ENCODE results near the gene GDPD5. TPM values are rescaled to one million over a fixed set of nuclear protein-coding genes. Genes with fewer than 3 reads are reported as not detected.

GDPD5 gene
- total and polyA plus RNA-seq, 10 of the 15 experiments (the other 5 are each of a cell fraction or from before 2014, with no cell fraction given), result 0.10 to 30.0 (median 6.7) TPM

DNA sequence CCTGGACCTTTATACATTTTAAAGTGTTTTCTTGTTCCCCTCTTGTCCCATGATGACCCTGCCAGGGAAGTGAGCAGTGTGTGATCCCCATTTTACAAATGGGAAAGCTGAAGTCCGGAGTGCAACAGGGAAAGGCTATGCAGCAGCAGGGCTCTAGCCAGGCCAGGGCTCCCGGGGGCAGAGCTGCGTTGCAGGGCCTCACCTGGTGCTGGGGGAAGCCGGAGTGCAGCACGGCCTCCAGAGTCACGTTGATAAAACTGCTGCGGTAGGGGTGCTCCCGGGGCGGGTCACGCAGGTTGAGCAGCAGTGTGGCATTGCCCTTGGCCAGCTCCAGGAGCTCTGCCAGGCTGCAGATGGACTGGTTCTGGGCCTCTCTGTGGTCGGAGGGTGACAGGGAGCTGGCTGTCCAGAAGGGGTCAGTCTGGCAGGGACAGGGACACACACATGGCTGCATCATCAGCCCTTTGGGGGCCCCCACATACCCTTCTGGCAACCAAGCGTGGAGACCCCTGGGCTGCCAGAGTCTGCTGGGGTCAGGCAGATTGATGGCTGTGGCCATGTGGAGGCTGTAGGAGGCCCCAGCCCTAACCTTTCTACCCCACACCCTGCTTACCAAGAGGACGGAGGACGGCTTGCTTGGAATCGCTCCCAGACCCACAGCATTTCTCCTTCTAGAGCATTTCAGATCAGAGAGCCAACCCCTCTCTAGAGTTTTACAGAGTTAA, 83.4 kb downstream of the GDPD5 start (continued):
- no peak for TF ChIP-seq MXI1 (IDR thresholded peaks at IDR 0.05; ENCODE audit: low read depth, low read length)

DNA sequence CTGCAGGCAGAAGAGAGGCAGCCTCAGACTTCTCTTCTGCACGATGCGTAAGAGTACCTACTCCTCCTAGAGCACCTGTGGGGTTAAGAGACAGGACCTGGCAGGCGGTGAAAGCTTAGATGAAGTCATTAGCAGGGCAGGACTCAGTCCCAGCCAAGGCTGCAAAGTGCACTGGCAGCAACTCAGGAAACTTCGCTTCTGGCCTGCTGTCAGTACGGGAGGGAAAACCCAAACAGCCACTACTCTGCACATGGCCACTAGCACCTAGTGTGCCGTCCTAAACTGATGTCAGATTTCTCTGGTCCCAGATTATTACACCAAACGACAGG, 84.0 kb downstream of the GDPD5 start:
- WGBS (ENCODE audit: insufficient coverage, insufficient replicate concordance, low lambda C conversion rate, missing lambda C conversion rate), result 48% methylated on average over 7 of the region's 7 CpGs
- POLR2A ChIA-PET, result no interaction called here
- no peak overlapping the region for H3K9ac ChIP-seq (ENCODE audit: control insufficient read depth, insufficient read depth, low read length)
- no peak overlapping the region for H2AFZ ChIP-seq (ENCODE audit: control insufficient read depth, low read depth, low read length)
- no peaks in the 10 kb centered on the region; a peak in 1 of 4 replicates for H3K36me3 ChIP-seq (ENCODE audit: control insufficient read depth in 2 of 2, insufficient read depth in 2 of 2, low read length in 1 of 2)
- FAIRE-seq, result no peak
- H3K27ac ChIP-seq (ENCODE audit: control insufficient read depth, insufficient read depth), result no peak overlapping the region
- in situ Hi-C loops (cut with MboI) (no loop called here), intact Hi-C loops (cut with micrococcal nuclease; ENCODE audit: unreplicated experiment) (loop anchor here (10.0 kb wide), 1 partner anchor 263 kb away; no protein-coding TSS in a partner anchor)
- no TSS peak for BruUV-seq (replicated peaks)
- RAD21 ChIA-PET (ENCODE audit: unreplicated experiment), result no interaction called here
- no peaks in the 10 kb centered on the region; a peak in 1 of 4 replicates for H3K27me3 ChIP-seq (replicated peaks in 1 of 2; ENCODE audit: control insufficient read depth in 2 of 2, insufficient read depth in 2 of 2, low read length in 1 of 2)
- no peak overlapping the region for H3K4me2 ChIP-seq (ENCODE audit: control insufficient read depth, insufficient read depth)
- no peak for DNase-seq (ENCODE audit: low read depth, low spot score)
- CTCF ChIA-PET, result interaction anchor here (5.4 to 9.1 kb wide), 2 partner anchors 55 to 85 kb away, joined by 37 to 288 read pairs; partner anchors contain the start of gene GDPD5
- H3K79me2 ChIP-seq (ENCODE audit: control insufficient read depth, insufficient read depth, low read length), result no peaks in the 10 kb centered on the region
- SMC1A ChIA-PET (ENCODE audit: uncharacterized antibody, unreplicated experiment), result interaction anchor here (0.8 to 5.5 kb wide), 2 partner anchors 89 to 91 kb away, joined by 3 to 114 read pairs; no protein-coding TSS in a partner anchor
- H3K4me1 ChIP-seq (ENCODE audit: control insufficient read depth, insufficient read depth, low read length), result no peaks in the 10 kb centered on the region
- no peak for ATAC-seq
- H3K4me3 ChIP-seq, result no peak overlapping the region
- H4K20me1 ChIP-seq (ENCODE audit: control insufficient read depth, insufficient read depth), result no peaks in the 10 kb centered on the region; the same call in 1 of the 2 replicates
- no peaks in the 10 kb centered on the region for H3K9me3 ChIP-seq (replicated peaks; ENCODE audit: control insufficient read depth, insufficient read depth, low read length)
- TF ChIP-seq, protein P1, sequence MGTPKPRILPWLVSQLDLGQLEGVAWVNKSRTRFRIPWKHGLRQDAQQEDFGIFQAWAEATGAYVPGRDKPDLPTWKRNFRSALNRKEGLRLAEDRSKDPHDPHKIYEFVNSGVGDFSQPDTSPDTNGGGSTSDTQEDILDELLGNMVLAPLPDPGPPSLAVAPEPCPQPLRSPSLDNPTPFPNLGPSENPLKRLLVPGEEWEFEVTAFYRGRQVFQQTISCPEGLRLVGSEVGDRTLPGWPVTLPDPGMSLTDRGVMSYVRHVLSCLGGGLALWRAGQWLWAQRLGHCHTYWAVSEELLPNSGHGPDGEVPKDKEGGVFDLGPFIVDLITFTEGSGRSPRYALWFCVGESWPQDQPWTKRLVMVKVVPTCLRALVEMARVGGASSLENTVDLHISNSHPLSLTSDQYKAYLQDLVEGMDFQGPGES (IDR thresholded peaks at IDR 0.05), result no peak
- TF ChIP-seq, protein P2, sequence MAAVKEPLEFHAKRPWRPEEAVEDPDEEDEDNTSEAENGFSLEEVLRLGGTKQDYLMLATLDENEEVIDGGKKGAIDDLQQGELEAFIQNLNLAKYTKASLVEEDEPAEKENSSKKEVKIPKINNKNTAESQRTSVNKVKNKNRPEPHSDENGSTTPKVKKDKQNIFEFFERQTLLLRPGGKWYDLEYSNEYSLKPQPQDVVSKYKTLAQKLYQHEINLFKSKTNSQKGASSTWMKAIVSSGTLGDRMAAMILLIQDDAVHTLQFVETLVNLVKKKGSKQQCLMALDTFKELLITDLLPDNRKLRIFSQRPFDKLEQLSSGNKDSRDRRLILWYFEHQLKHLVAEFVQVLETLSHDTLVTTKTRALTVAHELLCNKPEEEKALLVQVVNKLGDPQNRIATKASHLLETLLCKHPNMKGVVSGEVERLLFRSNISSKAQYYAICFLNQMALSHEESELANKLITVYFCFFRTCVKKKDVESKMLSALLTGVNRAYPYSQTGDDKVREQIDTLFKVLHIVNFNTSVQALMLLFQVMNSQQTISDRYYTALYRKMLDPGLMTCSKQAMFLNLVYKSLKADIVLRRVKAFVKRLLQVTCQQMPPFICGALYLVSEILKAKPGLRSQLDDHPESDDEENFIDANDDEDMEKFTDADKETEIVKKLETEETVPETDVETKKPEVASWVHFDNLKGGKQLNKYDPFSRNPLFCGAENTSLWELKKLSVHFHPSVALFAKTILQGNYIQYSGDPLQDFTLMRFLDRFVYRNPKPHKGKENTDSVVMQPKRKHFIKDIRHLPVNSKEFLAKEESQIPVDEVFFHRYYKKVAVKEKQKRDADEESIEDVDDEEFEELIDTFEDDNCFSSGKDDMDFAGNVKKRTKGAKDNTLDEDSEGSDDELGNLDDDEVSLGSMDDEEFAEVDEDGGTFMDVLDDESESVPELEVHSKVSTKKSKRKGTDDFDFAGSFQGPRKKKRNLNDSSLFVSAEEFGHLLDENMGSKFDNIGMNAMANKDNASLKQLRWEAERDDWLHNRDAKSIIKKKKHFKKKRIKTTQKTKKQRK (IDR thresholded peaks at IDR 0.05; ENCODE audit: low read depth, low read length), result no peak
- TF ChIP-seq STAT1 (conservative IDR thresholded peaks at IDR 0.05) (no peak), SREBF1 (IDR thresholded peaks at IDR 0.05; ENCODE audit: low read length) (no peak), YBX1 (IDR thresholded peaks at IDR 0.05) (no peak), NFYA (IDR thresholded peaks at IDR 0.05; ENCODE audit: borderline replicate concordance, low read depth, low read length) (no peak), TCF12 (IDR thresholded peaks at IDR 0.05; ENCODE audit: low read depth, low read length) (no peak)
- TF ChIP-seq, protein P3, sequence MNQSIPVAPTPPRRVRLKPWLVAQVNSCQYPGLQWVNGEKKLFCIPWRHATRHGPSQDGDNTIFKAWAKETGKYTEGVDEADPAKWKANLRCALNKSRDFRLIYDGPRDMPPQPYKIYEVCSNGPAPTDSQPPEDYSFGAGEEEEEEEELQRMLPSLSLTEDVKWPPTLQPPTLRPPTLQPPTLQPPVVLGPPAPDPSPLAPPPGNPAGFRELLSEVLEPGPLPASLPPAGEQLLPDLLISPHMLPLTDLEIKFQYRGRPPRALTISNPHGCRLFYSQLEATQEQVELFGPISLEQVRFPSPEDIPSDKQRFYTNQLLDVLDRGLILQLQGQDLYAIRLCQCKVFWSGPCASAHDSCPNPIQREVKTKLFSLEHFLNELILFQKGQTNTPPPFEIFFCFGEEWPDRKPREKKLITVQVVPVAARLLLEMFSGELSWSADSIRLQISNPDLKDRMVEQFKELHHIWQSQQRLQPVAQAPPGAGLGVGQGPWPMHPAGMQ (IDR thresholded peaks at IDR 0.05; ENCODE audit: borderline replicate concordance), result no peak
- TF ChIP-seq, protein P4, sequence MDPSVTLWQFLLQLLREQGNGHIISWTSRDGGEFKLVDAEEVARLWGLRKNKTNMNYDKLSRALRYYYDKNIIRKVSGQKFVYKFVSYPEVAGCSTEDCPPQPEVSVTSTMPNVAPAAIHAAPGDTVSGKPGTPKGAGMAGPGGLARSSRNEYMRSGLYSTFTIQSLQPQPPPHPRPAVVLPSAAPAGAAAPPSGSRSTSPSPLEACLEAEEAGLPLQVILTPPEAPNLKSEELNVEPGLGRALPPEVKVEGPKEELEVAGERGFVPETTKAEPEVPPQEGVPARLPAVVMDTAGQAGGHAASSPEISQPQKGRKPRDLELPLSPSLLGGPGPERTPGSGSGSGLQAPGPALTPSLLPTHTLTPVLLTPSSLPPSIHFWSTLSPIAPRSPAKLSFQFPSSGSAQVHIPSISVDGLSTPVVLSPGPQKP (IDR thresholded peaks at IDR 0.05; ENCODE audit: low read depth, low read length), result no peak
